T-helper 2 cell (primary cell): ENCODE results near the gene SEC24C.
A peak's percentile ranks its signal among the peaks of the same experiment; 100 is the strongest.

Source experiments
- DNase-seq, 5 experiments: peaks; one replicate each; pipeline versions ENCODE4 v3.0.0 to v3.0.0-alpha.2; 2012 to 2022

The SEC24C gene

GRCh38 chr10:73796766-73797165 is 52.6 kb downstream of the SEC24C start:
- no peak for DNase-seq

GRCh38 chr10:73797324-73798025 is 53.3 kb downstream of the SEC24C start:
- no peak for DNase-seq

GRCh38 chr10:73798087-73798486 is 53.9 kb downstream of the SEC24C start:
- no peak for DNase-seq

- no peak for DNase-seq
Observed at GRCh38 chr10:73798927-73799560, 54.9 kb downstream of the SEC24C start.

GRCh38 chr10:73799899-73800559 is 55.9 kb downstream of the SEC24C start:
- DNase-seq, result no peak

- no peak for DNase-seq
Observed at GRCh38 chr10:73800560-73801252, 56.5 kb downstream of the SEC24C start.

GRCh38 chr10:73801253-73801590 is 57.0 kb downstream of the SEC24C start:
- DNase-seq, result no peak

GRCh38 chr10:73802276-73802991 is 58.3 kb downstream of the SEC24C start:
- no peak for DNase-seq

- DNase-seq, result peak in 1 of 5 experiments; percentile 24
Observed at GRCh38 chr10:73803680-73804286, 59.6 kb downstream of the SEC24C start.

- DNase-seq, result no peak
Observed at GRCh38 chr10:73806176-73806950, 62.2 kb downstream of the SEC24C start.

GRCh38 chr10:73807471-73807870 is 63.3 kb downstream of the SEC24C start:
- no peak for DNase-seq

- no peak for DNase-seq
Observed at GRCh38 chr10:73808021-73808815, 64.0 kb downstream of the SEC24C start.

GRCh38 chr10:73809061-73809818 is 65.1 kb downstream of the SEC24C start:
- DNase-seq, result no peak

GRCh38 chr10:73810358-73810734 is 66.2 kb downstream of the SEC24C start:
- DNase-seq, result peak in 1 of 5 experiments; percentile 60

GRCh38 chr10:73810735-73811465 is 66.7 kb downstream of the SEC24C start:
- peak; percentile 25 to 86 (median 54) for DNase-seq

GRCh38 chr10:73812657-73813056 is 68.5 kb downstream of the SEC24C start:
- no peak for DNase-seq

- DNase-seq, result no peak
Observed at GRCh38 chr10:73813333-73813732, 69.2 kb downstream of the SEC24C start.

- DNase-seq, result no peak
Observed at GRCh38 chr10:73814276-73814895, 70.2 kb downstream of the SEC24C start.
